Hematopoietic multipotent progenitor cell treated with erythropoietin and hydrocortisone succinate and interleukin-3 and kit ligand, for 6 days (in vitro differentiated cells): Measurements from ENCODE around the gene CNOT1.
"Not testable (repeated sequence)": the region's sequence is repeated elsewhere in the genome, so short reads cannot be mapped to it uniquely, and the experiment has no call there.

ENCODE experiments used
- DNase-seq: peaks from one replicate; pipeline ENCODE4 v3.0.0-alpha.2; 2015

The CNOT1 gene

DNA sequence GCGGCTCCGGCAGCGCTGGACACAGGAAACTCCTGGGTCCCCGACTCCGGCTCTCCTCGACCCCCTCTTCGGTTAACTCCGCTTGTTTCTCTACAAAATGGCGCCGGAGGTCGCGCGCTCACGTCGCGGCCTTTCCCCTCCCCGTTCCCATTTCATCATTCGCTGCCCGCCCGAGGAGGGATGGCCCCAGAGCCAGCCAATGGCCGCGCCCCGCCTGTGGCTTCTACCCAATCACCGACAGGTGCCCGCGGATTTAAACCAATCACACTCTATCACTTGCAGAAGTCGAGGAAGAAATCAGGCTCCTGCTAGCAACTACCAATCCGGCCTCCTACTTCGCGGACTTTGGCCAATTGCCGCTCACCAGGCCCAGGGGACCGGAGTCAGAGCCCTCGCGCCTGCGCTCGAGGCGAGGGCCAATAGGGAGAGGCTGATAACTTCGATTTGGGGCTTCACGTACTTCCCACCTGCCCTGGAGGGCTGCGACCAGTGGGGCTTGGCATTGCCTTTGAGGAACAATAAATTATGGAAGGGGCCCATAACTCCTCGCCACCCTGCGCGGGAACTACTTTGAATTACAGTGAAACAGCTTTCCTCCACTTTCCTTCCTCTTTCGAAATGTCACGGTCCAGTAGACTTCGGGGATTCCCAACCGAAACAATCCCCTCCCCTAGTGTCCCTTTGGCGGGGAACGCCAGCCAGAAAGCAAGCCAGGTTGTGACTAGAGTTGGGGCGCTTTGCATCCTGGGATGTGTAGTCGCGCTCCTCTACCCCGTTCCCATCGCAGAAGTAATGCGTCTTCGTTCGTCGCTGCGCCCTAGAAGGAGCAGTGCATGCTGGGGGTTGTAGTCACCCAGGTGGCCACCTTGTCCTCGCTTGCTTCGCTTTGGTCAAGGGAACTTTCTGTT lies at the start of gene CNOT1:
Gene CNOT1, minus strand, starts transcription at position 94 of the 908 bp plus-strand sequence. CDS start 30,489 bp downstream, outside the sequence.
- peak; percentile 99 for DNase-seq

- peak; percentile 45 for DNase-seq
These were observed 49.1 kb upstream of the CNOT1 start for GRCh38 chr16:58678716-58679115.

GRCh38 chr16:58678269-58678668 lies 48.6 kb upstream of the CNOT1 start:
- no peak for DNase-seq

DNA sequence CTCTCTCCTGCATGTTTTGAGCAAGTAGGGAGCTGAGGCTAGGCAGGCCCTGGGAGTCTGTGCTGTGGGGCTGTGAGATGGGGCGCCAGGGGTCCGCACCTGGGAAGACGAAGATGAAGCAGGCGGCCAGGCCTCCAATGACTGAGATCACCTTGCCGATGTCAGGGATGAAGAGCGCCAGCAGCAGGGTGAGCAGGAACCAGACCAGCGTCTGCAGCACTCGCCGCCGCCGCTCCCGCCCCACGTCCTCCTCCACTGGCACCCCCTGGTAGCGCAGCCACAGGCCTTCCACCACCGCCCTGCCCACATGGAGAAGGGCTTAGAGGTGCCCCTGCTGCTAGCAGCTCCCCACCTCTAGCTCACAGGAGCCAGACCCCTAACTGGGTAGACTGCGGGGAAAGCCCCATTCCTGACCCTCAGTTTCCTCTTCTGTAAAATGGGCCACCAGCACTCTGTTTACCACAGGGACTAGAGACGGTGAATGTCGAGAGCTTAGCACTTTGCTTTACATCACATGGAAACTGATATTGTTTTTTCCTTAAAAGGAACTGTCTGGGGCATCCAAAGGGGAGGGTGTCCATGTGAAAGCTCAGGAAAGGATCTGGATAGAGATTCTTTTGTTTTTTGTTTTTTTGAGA lies 41.4 kb upstream of the CNOT1 start:
- no peak for DNase-seq

GRCh38 chr16:58670177-58670576 lies 40.6 kb upstream of the CNOT1 start:
- DNase-seq, result no peak

DNA sequence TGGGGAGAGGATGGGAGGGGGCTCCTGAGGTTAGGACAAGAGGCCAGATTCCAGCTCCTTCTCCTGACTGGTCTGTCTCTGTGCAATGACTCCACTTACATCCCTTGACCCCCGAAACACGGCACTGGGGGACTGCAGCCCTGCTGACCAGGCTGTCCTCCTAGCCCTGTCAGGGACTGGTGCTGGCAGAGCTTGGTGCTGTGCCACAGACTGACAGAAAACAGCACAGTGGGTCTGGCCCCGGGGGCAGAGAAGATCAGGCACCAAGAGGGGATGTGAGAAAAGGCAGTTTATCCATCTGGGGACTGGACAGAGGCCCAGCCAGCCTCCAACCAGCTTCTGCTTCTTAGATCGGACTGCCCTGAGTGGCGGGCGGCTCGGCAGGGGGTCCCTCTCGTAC lies 35.6 kb upstream of the CNOT1 start:
- DNase-seq, result no peak

DNA sequence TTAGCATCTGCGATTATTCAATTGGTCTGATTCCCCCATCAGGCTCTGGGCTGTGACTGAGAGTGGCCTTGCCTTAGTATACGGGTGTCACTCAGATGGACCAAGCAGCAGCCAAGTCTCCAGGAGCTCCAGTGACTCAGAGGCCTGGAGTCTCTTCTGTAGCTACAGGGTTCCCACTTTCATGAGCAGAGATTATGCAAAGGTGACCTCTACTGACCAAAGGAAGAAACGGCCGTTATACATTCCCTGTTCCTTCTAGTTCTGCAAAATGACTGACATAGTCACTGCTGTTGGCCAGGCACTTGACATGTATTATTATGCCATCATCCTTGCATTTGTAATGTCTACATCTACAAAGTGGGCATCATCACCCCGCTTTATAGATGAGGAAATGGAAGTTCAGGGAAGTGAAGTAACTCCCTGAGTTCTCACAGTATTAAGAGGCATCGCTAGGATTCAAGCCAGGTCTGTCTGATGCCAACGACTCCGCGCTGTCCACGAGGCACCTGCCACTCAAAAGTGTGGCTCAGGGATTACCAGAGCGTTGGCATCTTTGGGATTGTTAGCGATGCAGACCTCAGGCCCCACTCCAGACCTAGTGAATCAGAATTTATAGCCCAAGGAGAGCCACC lies 31.7 kb upstream of the CNOT1 start:
- DNase-seq, result peak; percentile 89

GRCh38 chr16:58659911-58660310 lies 30.3 kb upstream of the CNOT1 start:
- DNase-seq, result not testable (repeated sequence)

- peak; percentile 51 for DNase-seq
These were observed 29.2 kb upstream of the CNOT1 start for GRCh38 chr16:58658796-58659211.

DNA sequence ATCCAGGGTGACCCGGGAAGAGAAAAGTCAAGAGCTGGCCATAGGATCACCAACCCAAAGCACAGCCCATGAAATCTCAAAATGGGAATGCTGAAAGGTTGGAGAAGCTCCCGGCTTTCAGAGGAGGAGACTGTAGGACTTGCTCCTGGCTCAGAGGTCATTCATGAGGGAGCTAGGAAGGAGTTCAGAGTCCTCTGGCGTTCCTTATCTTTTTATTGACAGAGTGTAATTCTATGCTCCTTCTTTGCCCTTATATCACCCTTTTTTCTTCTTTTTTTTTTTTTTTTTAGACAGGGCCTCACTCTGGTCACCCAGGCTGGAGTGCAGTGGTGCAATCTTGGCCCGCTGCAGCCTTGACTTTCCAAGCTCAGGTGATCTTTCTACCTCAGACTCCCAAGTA lies 27.3 kb upstream of the CNOT1 start:
- DNase-seq, result no peak

- no peak for DNase-seq
These were observed 25.6 kb upstream of the CNOT1 start for GRCh38 chr16:58655215-58655596.

GRCh38 chr16:58654560-58655214 lies 25.1 kb upstream of the CNOT1 start:
- DNase-seq, result no peak

DNA sequence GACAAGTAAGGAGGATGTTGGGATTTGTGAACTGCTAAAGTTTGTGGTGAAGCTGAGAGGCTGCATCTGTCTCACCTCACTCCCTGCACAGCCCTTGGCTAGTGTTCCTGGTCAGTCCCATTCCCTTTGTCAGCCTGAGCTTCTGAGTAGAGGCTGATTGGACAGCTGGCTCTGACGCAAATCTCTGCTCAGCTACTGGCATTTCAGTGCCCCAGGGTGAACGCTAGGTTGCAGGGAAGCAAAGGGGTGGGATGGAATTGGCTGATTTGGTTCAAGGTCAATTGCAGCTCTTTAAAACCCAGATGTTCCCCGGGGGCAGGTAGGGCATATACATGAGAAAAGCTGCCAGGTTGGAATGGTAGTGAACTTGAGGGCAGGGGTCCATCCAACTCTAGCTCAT lies 23.1 kb upstream of the CNOT1 start:
- DNase-seq, result no peak

GRCh38 chr16:58651965-58652348 lies 22.3 kb upstream of the CNOT1 start:
- DNase-seq, result no peak

GRCh38 chr16:58649707-58650106 lies 20.1 kb upstream of the CNOT1 start:
- DNase-seq, result no peak

DNA sequence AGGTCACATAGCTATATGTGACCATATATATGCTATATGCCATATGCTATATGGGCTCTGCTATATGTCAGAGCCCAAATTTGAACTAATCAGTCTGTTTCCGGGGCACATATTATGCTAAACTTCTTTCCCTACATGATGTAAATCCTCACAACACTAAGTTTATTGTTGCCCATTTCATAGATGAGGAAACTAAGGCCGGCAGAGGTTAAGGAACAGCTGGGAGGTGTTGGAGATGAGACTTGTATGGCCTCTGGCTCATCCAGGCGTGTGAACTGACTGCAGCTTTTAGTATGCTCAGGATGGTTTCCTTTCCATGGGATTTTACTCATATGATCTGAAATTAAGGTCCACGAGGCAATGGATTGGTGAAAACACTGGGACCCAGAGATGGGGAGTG lies 17.5 kb upstream of the CNOT1 start:
- DNase-seq, result no peak

GRCh38 chr16:58644765-58645487 lies 15.3 kb upstream of the CNOT1 start:
- DNase-seq, result no peak

DNA sequence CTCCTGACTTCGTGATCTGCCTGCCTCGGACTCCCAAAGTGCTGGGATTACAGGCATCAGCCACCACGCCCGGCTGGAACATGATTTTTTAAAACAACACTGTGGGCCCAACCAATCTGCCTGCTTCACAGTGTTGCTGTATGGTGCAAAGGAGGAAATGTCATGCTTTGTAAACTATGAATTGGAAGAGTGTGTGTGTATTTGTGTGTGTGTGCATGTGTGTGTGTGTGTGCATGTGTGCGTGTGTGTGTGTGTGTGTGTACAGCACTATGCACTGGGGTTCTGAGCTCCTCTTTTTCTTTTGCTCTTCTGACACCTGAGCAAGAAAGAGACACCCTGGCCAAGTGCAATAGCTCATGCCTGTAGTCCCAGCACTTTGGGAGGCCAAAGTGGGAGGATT lies 14.5 kb upstream of the CNOT1 start:
- DNase-seq, result no peak

- DNase-seq, result no peak
These were observed 11.3 kb upstream of the CNOT1 start for GRCh38 chr16:58640949-58641348.

- no peak for DNase-seq
These were observed 10.2 kb upstream of the CNOT1 start for GRCh38 chr16:58639836-58640235.

GRCh38 chr16:58639230-58639629 lies 9.6 kb upstream of the CNOT1 start:
- no peak for DNase-seq
